Stimulated activated CD4-positive, alpha-beta T cell treated with anti-CD3 and anti-CD28 coated beads, Interleukin-12 subunit alpha, Interleukin-12 subunit beta, amount 100 ng/mL, for 4 hours (primary cell): ENCODE measurements around the gene MEN1.
"Not testable (repeated sequence)": the region's sequence is repeated elsewhere in the genome, so short reads cannot be mapped to it uniquely, and the experiment has no call there.

Experiments
- DNase-seq: peaks from one replicate; pipeline ENCODE4 v3.0.0-alpha.2; 2020

MEN1 gene

GRCh38 chr11:64810271-64810890 is at the start of gene MEN1:
MEN1 (minus strand) TSS chr11:64810551; CDS start chr11:64810109, 442 bp downstream.
- peak; percentile 76 for DNase-seq

DNA sequence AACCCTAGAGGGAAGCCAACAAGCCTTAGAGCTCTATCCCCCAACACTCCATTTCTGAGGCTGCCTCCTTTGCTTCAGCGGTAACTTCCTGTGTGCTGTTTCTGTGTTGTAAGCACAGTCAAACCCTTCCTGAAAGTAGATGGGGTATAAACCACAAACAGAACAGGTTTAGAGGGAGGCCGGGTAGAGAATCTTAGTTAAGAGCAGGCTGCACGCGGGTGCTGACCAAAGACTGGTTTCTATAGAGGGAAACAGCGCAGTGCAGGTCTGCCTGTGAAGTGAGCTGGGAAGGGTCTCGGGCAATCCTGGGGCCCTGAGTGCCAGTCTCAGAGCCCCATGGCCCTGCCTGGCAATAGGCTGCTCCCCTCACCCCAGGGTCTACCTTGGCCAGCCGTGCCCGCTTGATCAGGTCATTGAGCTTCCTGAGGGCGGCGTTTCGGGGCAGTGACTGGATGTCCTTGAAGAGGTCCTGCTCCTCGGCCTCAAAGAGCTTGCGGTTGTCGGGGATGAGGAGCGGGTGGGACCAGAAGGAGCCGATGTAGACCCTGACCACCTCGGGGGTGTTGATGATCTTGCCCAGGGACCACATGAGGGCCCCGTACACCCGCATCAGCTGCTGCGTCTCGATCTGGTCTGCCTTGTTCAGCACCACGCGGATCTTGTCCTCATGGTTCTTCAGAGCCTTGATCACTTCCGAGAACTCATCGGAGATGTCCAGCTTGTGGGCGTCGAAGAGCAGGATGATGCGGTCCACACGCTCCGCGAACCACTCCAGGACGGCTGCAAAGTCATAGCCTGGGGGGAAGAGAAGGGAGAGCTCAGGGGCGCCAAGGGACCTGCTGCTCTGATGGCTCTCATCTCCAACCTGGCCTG is 49.4 kb upstream of the MEN1 start:
- DNase-seq, result no peak

- DNase-seq, result no peak
Observed at GRCh38 chr11:64858467-64859263, 48.3 kb upstream of the MEN1 start.

- DNase-seq, result no peak
Observed at GRCh38 chr11:64857485-64857884, 47.1 kb upstream of the MEN1 start.

DNA sequence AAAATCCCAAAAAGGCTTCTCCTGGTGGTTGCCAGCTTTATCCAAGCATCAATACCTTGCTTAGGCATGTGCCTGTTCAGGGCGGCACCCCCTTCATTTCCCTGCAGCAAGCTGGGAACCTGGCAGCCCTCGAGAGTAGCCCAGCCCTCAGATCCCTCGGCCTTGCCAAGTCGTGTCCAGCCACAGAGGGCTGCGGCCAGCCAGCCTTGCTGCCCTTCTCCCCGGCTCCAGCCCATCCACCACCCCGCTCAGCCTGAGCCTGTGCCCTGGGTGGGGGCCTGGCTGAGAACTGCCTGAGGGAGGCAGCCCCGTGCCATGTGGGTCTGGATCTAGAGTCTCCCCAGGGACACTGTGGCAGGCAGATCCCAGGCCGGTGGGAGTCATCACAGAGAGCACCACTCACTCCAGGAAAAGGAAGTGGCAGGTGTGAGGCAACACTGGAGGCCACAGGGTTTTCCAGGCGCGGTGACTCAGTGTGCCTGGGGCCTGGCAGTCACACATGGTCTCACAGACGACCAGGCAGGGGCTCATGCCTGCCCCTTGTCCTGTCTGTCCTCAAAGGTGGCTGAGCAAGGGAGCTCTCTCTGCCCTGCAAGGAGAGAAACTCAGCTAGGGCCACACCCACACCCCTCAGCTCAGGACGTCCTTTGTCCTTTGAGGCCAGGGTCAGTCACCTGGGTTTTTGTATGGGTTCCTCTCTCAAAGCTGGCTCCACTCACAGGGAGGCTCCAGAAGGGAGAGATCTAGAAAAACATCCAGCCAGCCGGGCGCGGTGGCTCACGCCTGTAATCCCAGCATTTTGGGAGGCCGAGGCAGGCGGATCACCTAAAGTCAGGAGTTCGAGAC is 46.3 kb upstream of the MEN1 start:
- no peak for DNase-seq

DNA sequence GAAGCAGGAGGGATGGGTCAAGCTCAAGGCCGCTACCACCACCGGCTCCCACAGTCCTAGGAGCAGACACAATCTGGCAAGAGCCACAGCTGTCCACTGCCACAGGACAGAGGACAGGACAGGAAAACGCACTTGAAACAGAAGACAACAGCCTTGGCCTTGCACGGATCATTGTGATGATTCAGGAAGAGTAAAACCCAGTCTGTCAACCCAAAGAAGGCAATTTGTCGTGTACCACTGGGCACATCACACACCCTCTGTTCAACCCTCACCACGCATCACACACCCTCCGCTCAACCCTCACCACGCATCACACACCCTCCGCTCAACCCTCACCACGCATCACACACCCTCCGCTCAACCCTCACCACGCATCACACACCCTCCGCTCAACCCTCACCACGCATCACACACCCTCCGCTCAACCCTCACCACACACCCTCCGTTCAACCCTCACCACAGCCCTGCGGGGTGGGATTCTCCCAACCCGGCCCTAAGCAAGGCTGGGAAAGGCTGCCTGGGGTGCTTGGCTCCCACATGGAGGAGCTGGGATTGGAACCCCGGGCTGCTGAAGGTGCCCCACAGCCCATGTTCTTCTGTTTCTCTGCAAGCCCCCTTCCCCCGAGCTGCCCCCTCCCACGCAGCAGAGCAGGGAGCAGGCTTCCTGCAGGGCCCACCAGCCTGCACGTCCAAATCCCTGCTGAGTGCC is 45.4 kb upstream of the MEN1 start:
- no peak for DNase-seq

GRCh38 chr11:64854534-64855502 is 44.5 kb upstream of the MEN1 start:
- DNase-seq, result no peak

GRCh38 chr11:64854157-64854533 is 43.8 kb upstream of the MEN1 start:
- DNase-seq, result no peak

DNA sequence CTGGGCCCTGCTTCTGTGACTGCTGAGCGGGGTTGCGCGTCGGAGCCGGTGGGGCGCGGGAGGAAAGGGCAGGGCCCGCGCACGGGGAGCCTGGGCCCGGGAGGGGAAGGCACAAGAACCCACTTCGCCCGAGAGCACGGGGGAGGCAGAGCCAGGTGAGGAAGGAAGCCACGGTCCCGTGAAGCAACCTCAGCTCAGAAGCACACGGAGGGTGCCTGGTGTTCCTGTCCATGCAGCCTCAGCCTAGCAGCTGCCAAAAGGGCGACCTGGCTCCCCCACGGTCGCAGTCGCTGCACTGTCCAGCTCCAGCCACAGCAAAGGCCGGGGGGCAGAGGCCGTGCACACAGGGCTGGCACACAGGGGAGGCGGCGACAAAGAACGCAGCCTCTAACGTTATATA is 43.4 kb upstream of the MEN1 start:
- no peak for DNase-seq

- DNase-seq, result no peak
Observed at GRCh38 chr11:64852804-64853509, 42.6 kb upstream of the MEN1 start.

- no peak for DNase-seq
Observed at GRCh38 chr11:64851831-64852351, 41.5 kb upstream of the MEN1 start.

DNA sequence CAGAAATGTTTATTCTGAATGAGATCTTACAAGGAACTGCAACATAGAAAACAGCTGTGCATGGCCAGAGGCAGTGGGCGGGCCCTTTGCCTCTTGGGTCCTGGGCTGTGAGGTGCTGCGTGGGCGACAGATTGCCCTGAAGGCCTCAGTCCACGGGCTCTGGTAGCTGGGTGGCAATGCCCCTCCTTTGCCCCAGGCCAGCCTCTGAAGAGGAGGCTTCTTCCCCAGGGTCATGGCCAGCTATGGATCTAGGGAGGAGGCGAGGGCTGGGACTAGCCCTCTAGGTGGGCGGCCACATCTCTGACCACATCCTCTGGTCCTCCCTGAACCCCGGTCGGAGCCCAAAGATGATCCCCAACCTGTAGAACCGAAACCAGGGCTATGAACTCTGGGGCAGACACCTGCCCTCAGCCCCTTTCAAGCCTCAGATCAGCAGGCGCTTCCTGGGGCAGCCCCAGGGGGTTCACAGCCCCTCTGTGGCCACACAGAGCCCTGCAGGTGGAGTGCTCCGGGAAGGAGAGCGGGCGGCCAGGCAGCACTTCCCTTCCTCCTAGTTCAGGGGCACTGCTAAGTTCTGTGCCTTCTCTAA is 40.7 kb upstream of the MEN1 start:
- DNase-seq, result no peak

DNA sequence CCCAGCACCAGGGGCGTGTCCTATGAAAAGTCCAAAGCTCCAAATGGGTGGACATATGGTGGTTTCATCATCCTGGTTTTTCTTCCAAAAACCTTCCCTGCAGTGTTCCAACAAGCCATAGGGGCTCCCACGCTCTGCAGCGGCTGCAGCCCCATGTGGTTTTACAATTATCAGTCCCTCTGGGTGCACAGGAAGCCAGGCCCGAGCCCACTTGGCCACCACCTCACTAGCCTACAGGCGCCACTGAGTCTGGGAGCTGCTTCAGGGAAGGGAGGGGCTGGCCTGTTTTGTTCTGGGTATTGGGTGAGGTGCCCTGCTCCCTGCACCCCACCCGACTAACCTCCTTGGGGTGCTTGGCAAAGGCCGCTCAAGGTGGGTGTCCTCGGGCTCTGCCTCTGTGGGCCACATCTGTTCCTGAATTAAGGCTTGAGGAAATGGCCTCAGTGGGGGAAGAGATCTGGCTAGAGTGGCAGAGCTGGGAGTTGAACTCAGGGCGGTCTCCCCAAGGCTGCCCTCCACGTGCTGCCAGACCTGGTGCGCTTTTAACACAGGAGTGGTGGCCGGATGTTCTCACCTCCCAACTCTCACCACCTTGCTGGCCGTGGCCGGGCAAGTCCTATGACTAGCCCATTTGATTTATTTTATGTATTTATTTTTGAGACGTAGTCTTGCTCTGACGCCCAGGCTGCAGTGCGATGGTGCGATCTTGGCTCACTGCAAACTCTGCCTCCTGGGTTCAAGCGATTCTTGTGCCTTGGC is 39.4 kb upstream of the MEN1 start:
- DNase-seq, result no peak

- no peak for DNase-seq
Observed at GRCh38 chr11:64848826-64849597, 38.7 kb upstream of the MEN1 start.

- no peak for DNase-seq
Observed at GRCh38 chr11:64848214-64848825, 38.0 kb upstream of the MEN1 start.

DNA sequence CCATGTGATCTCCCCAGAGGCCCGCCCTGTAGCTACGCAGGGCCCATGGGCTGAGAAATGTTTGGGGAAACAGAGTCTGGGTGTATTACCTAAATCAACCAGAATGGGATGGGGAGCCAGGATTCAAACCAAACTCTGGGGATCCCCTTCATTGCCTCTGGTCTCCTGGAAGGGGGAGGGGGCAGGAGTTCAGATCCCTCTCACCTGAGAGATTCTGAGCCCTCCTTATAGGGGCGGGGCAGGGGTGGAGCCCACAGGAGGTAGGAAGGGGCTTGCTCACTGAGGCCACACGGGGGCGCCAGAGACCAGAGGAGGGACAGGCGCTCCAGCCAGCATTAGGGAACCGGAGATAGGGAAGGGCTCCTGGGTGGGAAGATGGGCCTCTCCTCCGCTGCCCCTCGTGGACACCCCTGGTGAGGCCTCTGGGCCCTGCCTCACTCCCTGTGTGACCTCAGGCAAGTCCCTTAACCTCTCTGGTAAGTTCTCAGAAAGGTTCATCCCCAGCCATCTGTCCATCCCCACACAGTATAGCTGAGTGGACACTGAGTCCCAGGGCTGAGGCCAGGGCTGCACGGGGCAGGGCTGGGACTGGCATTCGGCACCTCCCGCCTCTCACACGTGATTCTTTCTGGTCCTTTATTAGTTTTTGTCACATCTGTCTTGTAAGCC is 36.8 kb upstream of the MEN1 start:
- DNase-seq, result peak; percentile 95

DNA sequence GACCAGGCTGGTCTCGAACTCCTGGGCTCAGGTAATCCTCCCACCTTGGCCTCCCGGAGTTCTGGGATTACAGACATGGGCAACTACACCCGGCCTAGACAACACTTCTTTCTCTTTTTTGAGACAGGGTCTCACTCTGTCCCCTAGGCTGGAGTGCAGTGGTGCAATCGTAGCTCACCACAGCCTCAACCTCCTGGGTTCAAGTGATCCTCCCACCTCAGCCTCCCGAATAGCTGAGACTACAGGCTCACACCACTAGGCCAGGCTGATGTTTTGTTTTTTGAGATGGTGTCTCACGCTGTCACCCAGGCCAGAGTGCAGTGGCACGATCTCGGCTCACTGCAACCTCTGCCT is 35.4 kb upstream of the MEN1 start:
- not testable (repeated sequence) for DNase-seq
